Neural progenitor cell (in vitro differentiated cells): ENCODE data around the gene ITGAL. TPM values are rescaled to one million over a fixed set of nuclear protein-coding genes. Genes with fewer than 3 reads are reported as not detected.

Source experiments
- DNase-seq: peaks from one replicate; pipeline ENCODE4 v3.0.0-alpha.2; 2016; ENCODE audit warnings: low spot score
- H2AFZ ChIP-seq: fragments of 200-600 bp; sonication (generic); replicated peaks from 2 replicates; pipeline ENCODE4 v1.6.1; 2016; ENCODE audit warnings: antibody characterized with exemption
- H3F3A ChIP-seq: fragments of 200-600 bp; sonication (generic); 2 replicates; pipeline ENCODE4 v1.6.1; 2016; ENCODE audit warnings: antibody characterized with exemption, low read depth
- H3K27ac ChIP-seq: fragments of 200-600 bp; sonication (generic); 2 replicates; pipeline ENCODE4 v1.5.1; 2016; ENCODE audit warnings: mild to moderate bottlenecking
- H3K27me3 ChIP-seq: fragments of 200-600 bp; sonication (generic); 2 replicates; pipeline ENCODE4 v1.6.1; 2016; ENCODE audit warnings: mild to moderate bottlenecking, moderate library complexity
- H3K36me3 ChIP-seq: fragments of 200-600 bp; sonication (generic); 2 replicates; pipeline ENCODE4 v1.5.1; 2016
- H3K4me1 ChIP-seq: fragments of 200-600 bp; sonication (generic); 2 replicates; pipeline ENCODE4 v1.6.1; 2016; ENCODE audit warnings: mixed run types
- H3K4me2 ChIP-seq: fragments of 200-600 bp; sonication (generic); 2 replicates; pipeline ENCODE4 v1.6.1; 2016
- H3K4me3 ChIP-seq: fragments of 200-600 bp; sonication (generic); 2 replicates; pipeline ENCODE4 v1.5.1; 2016
- H3K79me2 ChIP-seq: fragments of 200-600 bp; sonication (generic); 2 replicates; pipeline ENCODE4 v1.6.1; 2016; ENCODE audit warnings: low read depth
- H3K9ac ChIP-seq: fragments of 200-600 bp; sonication (generic); 2 replicates; pipeline ENCODE4 v1.6.1; 2016
- H3K9me3 ChIP-seq: fragments of 200-600 bp; sonication (generic); 2 replicates; pipeline ENCODE4 v1.5.1; 2016; ENCODE audit warnings: low read depth
- H4K20me1 ChIP-seq: fragments of 200-600 bp; sonication (generic); 2 replicates; pipeline ENCODE4 v1.6.1; 2016; ENCODE audit warnings: low read depth
- H3K27ac Mint-ChIP-seq: 3 replicates; pipeline ENCODE4 v1.8.0; 2021; ENCODE audit warnings: mixed read lengths
- H3K27me3 Mint-ChIP-seq: 2 replicates; pipeline ENCODE4 v1.8.0; 2022; ENCODE audit warnings: low read depth, mild to moderate bottlenecking, inconsistent platforms, moderate library complexity, mixed read lengths; ENCODE audit not compliant: insufficient read depth
- H3K36me3 Mint-ChIP-seq: 3 replicates; pipeline ENCODE4 v1.8.0; 2021; ENCODE audit warnings: mixed read lengths
- H3K4me1 Mint-ChIP-seq: 3 replicates; pipeline ENCODE4 v1.8.0; 2021; ENCODE audit warnings: mixed read lengths
- H3K4me3 Mint-ChIP-seq: 3 replicates; pipeline ENCODE4 v1.8.0; 2021; ENCODE audit warnings: mild to moderate bottlenecking, moderate library complexity, mixed read lengths
- H3K9me3 Mint-ChIP-seq: 3 replicates; pipeline ENCODE4 v1.8.0; 2020; ENCODE audit warnings: mixed read lengths
- CTCF ChIP-seq: fragments of 200-600 bp; sonication (generic); IDR thresholded peaks from 2 replicates; pipeline ENCODE4 v1.5.1; 2017; ENCODE audit warnings: antibody characterized with exemption, mild to moderate bottlenecking
- EZH2 ChIP-seq: fragments of 200-600 bp; sonication (generic); IDR thresholded peaks from 2 replicates; pipeline ENCODE4 v1.6.1; 2017; ENCODE audit warnings: antibody characterized with exemption, mild to moderate bottlenecking, moderate library complexity
- EZH2phosphoT487 ChIP-seq: fragments of 200-600 bp; sonication (generic); IDR thresholded peaks from 2 replicates; pipeline ENCODE4 v1.6.1; 2017; ENCODE audit warnings: antibody characterized with exemption
- total RNA-seq: library from RNA; depleted of rRNA; stranded (reverse); fragments of >200 nt; gene quantifications from 2 replicates; pipeline ENCODE4 v1.2.3, GENCODE V29; 2015; ENCODE audit warnings: low replicate concordance

ITGAL gene
- total RNA-seq, 1 donor from 2014 or later, result not detected

DNA sequence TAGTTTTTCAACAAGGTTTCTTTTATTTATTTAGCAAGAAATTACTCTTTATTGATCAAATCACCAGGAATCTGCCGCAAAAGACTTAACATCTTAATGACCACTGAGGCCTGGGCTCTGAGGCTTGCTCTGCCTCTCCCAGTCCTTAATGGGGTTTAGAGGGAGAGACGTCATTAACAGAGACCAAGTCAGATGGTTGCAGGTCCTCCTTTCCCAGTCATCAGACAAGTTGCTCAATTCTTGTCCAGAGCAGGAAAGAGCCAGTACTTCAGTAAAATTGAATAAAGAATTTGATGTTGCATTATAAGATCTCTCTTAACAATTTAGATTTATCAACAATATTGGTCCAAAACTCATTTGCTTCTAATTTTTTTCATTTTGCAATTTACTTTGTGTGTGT is 28.9 kb upstream of the ITGAL start:
- Histone ChIP-seq H3K36me3 (no peaks in the 10 kb centered on the region), H3K27ac (no peak overlapping the region), H4K20me1 (no peaks in the 10 kb centered on the region), H3K9me3 (no peaks in the 10 kb centered on the region), H3K4me2 (no peak overlapping the region), H3K9ac (no peak overlapping the region), H2AFZ (no peak overlapping the region), H3F3A (peaks cover 11% of the 10 kb centered on the region), H3K27me3 (no peaks in the 10 kb centered on the region), H3K4me1 (peaks cover 7% of the 10 kb centered on the region), H3K79me2 (peaks cover 13% of the 10 kb centered on the region), H3K4me3 (no peak overlapping the region)
- Mint-ChIP-seq H3K27ac (no peak overlapping the region), H3K4me3 (peak overlapping the region; percentile 82), H3K27me3 (peaks cover 10% of the 10 kb centered on the region), H3K4me1 (peaks cover 24% of the 10 kb centered on the region), H3K36me3 (peaks cover 16% of the 10 kb centered on the region), H3K9me3 (peaks cover 5% of the 10 kb centered on the region)
- DNase-seq, result no peak
- TF ChIP-seq EZH2 (no peak), CTCF (no peak), EZH2phosphoT487 (no peak)

DNA sequence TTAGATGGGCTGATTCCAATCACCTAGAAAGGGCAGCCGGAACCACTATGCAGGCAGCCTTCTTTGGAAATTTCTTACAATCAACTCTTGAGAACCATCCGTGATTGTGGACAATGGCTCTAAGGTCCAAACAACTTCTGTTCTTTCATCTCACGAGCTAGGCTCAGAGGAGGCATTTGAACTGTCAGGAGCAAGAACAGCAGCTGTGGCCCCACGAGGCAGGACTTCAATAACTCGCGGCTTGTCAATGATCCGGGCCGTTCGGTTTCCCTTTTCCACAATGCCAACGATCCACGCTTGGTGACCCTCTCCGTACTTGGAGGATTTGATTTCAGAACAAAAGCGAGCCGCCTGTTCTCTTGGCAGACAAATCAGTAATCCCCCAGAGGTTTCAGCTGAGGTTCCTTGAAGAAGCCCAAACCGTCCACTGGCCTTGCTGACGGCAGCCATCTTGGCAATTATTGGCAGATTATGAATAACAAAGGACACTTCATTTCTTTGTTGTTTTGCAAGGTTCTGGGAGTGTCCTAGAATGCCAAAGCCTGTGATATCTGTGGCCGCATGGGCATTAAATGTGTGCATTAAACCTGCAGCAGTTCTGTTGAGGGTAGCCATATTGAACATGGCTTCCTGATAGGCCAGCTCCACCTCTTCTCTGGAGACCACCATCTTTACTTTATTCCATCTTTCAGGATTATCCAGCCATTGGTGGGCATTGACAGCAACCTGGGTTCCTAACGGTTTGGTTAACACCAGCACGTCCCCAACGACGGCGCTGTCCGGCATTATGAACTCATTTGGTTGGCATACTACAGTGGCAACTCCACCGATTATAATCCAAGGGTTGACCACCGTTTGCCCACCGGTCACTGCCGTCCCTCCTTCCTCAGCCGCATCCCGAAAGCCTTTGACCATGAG is 28.1 kb upstream of the ITGAL start:
- Mint-ChIP-seq H3K9me3 (peaks cover 5% of the 10 kb centered on the region), H3K4me1 (peaks cover 24% of the 10 kb centered on the region), H3K27me3 (peaks cover 7% of the 10 kb centered on the region), H3K4me3 (peak overlapping the region; percentile 82), H3K36me3 (peaks cover 16% of the 10 kb centered on the region), H3K27ac (no peak overlapping the region)
- Histone ChIP-seq H3F3A (peaks cover 11% of the 10 kb centered on the region), H3K27ac (no peak overlapping the region), H3K79me2 (peaks cover 13% of the 10 kb centered on the region), H3K4me2 (peak overlapping the region; percentile 87), H3K4me1 (peaks cover 7% of the 10 kb centered on the region), H3K9me3 (no peaks in the 10 kb centered on the region), H4K20me1 (no peaks in the 10 kb centered on the region), H3K9ac (no peak overlapping the region), H3K27me3 (no peaks in the 10 kb centered on the region), H3K4me3 (peak overlapping the region; percentile 82), H3K36me3 (no peaks in the 10 kb centered on the region), H2AFZ (peak overlapping the region; percentile 90)
- TF ChIP-seq EZH2, result no peak
- TF ChIP-seq CTCF, result no peak
- no peak for TF ChIP-seq EZH2phosphoT487
- no peak for DNase-seq

DNA sequence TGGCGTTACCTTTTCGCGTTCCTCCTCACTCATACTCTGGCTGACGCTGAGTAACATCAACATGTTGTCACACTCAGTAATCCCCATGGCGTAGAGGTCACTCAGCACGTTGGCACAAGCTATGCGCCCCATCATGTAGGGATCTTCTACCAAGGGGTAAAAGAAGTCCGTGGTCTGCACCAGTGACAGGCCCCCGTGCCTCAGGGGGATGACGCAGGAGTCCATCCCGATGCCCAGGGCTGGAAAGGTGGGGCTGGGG is 27.5 kb upstream of the ITGAL start:
- Mint-ChIP-seq H3K27me3 (peaks cover 7% of the 10 kb centered on the region), H3K27ac (no peak overlapping the region), H3K4me1 (peaks cover 24% of the 10 kb centered on the region), H3K9me3 (peaks cover 5% of the 10 kb centered on the region), H3K4me3 (peak overlapping the region; percentile 82), H3K36me3 (peaks cover 16% of the 10 kb centered on the region)
- peak overlapping the region; percentile 90 for H2AFZ ChIP-seq
- no peaks in the 10 kb centered on the region for H3K9me3 ChIP-seq
- peak overlapping the region; percentile 87 for H3K4me2 ChIP-seq
- H3F3A ChIP-seq, result peaks cover 11% of the 10 kb centered on the region
- no peak for DNase-seq
- no peak overlapping the region for H3K27ac ChIP-seq
- no peaks in the 10 kb centered on the region for H4K20me1 ChIP-seq
- H3K9ac ChIP-seq, result no peak overlapping the region
- H3K36me3 ChIP-seq, result no peaks in the 10 kb centered on the region
- peaks cover 13% of the 10 kb centered on the region for H3K79me2 ChIP-seq
- H3K4me3 ChIP-seq, result peak overlapping the region; percentile 82
- peaks cover 7% of the 10 kb centered on the region for H3K4me1 ChIP-seq
- TF ChIP-seq EZH2phosphoT487 (no peak), CTCF (no peak), EZH2 (no peak)
- H3K27me3 ChIP-seq, result no peaks in the 10 kb centered on the region
